D341Med (cell line): ENCODE results near the gene KIAA1755.

ENCODE experiments used
- DNase-seq: peaks from one replicate; pipeline ENCODE4 v3.0.0; 2012; ENCODE audit warnings: low spot score

The KIAA1755 gene

DNA sequence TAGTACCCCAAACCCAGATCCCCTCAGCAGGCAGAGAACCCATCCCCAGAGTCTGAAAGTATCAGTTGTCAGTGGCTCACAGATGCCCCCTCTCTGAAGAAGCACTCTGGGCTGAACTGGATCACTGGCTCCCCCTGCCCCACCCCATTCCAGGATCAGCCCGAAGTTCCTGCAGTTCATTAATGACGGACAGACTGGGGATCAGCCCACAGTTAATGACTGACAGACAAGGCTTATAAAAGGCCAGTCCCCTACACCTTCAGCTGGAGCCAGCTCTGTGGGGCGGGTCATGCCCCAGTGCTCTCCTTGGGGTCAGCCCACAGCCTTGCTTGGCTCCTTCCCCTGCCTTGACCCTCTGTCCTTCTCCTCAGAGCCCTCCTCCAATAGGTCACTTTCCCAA, 21.7 kb downstream of the KIAA1755 start:
- no peak for DNase-seq

DNA sequence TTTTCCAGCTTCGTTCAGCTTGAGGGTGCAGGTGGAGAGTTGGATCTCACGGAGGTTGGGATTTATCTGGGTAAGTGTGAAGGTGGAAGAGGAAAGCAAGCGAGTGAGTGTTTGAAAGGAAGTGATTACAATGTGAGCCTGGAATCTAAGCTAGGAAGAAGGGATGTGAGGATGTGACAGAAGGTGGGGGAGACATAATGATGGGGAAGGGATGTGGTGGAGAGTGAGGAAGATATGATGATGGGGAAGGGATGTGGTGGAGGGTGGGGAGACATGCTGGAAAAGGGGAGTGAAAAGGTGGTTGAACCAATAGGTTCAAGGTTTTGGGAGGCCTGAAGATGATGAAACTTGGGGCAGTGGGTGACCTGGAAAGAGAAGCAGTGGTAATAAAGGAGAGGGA, 23.2 kb downstream of the KIAA1755 start:
- DNase-seq: no peak

DNA sequence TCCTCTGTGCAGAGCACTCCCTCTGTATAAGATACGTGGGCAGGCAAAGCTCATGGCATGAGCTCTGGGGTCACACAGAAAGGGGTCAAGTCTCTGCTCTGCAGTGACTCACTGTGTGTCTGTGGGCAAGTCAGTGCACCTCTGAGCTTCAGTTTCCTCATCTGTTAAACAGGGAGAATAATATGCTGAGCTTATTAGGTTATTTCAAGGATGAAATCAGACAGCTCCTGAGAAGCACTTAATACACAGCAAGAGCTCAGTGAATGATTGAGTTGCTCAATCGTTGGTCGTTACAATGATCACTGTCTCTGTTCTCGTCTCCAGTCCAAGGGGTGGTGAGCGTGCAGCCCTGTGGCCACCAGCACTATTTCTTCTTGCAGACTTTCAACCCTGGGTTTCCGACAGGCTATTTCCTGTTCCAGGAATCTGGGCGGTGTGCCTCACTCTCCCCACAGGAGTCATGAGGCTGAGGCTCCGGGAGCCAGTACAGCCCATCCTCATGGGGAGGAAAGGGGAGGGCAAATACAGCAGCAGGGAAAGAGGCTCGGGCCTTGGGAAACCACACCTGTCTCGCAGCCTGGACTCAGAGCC, 28.9 kb downstream of the KIAA1755 start:
- no peak for DNase-seq

DNA sequence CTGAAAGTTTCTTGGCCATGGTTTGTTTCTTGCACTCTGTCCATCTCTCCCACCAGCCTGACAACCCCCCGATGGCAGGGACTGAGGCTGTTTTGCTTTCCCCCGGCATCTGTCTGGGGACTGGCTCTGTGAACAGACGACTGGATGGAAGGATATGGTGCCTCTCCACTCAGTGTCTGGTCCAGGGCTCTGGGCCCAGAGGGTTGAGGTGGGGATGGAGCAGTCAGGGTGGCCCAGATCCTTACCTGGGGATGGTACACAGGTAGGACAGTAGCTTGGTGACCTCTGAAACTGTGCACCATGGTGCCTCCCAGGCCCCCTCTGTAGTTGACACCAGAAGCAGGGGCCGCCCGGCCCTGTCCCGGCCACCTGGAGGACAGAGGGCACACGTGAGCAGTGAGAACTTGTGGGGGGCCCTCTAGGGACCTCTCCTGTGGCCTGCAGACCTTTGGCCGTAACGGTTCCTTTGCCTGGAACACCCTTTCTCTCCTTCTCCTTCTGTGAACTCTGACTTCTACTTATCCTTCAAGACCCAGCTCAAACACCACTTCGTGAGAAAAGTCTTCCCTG, 29.5 kb downstream of the KIAA1755 start:
- DNase-seq: no peak

DNA sequence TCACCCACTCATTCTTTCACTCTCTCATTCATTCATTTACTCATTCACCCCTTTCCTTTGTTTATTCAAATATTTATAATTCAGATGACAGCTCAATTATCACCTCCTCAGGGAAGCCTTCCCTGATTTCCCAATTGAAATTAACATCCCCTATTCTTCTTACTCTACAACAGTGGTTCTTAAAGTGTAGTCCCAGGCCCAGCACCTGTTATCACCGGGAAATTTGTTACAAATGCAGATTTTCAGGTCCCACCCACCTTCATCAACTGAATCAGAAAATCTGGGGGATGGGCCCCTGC, 30.3 kb downstream of the KIAA1755 start:
- DNase-seq: no peak

DNA sequence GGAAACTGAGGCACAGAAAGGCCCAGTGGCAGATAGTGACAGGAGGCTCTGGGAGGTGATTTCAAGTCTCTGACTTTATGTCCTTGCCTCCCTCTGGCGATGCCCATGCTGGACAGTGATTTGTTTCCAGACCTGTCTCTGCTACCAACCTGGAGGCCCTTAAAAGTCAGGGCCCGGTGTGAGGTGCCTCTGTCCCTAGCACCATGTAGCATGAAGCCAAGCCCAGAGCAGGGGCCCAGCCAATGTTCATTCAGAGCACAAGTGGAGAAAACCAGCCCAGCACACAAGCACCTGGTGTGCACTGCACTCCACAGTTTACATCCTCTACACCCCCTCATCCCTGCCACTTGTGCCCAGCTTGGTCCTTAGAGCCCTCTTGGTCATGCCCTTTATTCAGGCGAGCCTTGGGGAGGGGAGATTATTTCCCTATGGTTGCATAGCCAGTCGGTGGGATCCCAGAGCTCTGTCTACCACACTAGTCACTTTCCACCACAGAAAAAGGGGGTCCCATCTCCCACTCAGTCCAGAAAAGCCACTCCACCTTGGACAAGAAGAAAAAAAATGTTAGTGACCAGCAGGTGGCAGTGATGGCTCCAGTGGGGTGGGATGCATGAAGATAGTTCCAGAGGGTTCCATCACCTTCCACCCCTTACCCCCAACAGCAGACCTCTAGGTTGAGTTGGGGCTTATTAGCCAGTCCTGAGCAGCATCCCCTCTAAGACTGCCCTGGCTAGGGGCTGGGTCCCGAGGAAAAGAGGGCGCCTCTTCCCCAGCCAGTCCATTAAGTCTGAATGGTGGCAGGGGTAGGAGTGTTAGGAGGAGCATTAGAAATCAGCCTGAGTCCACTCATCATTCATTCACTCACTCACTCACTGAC, 30.9 kb downstream of the KIAA1755 start:
- peak; percentile 66 for DNase-seq

DNA sequence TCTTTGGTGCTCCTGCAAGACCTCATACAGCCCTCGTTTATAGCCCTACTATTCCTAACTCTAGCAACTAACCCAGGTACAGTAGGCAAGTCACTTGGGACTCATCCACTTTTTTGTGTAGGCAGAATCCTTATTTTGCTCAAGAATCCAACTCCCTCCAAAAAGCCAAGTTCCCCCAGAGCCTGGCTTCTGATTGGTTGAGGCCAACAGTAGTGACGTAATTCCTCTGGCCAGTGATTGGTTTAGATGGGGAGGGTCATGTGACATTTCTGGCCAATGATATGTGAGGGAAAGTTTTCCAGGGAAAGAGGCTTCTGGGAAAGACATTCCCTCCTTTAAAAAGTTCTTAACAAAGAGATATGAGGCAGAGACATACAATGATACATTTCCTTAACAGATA, 32.1 kb downstream of the KIAA1755 start:
- no peak for DNase-seq

DNA sequence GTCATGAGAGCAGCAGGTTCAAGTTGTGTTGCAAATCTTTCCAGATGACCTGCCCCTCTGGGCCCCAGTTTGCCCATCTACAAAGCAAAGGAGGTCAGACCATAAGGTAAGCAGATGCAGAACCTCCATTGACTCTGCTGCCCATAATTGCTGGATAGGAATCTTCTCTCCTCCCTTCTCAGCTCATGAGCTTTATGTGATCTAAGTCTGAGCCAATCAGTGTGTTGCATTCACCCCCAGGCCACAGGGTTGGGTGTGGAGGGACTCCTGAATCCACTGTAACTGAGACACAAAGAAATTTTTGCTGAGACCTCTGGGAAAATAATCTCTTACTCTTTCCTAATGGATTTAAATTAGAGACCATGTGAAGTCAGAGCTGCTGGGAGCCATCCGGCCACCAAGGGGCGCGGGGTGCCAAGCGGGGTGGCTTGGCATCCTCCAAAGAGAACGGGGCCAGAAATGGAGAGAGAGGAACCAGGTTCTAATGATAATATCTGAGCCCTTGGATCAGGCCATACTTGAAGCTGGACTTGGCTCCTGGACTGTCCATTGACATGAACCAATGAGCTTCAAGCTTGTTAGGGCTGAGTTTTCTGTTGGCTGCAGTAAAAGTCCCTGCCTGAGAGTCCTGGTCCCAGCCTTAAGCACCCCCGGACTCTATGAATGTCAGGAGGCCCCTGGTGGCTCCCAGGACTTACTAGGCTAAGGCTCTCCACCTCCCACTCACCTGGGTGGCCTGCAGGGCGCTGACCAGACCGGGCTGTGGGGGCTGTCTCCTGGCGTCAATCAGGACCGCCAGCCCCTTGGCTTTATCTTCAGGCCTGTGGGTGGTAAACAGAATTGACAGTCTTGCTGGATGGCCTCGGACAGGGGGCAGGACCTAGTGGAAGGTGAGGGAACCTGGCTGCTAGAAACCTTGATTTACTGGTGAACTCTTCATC, 32.8 kb downstream of the KIAA1755 start:
- DNase-seq: no peak

DNA sequence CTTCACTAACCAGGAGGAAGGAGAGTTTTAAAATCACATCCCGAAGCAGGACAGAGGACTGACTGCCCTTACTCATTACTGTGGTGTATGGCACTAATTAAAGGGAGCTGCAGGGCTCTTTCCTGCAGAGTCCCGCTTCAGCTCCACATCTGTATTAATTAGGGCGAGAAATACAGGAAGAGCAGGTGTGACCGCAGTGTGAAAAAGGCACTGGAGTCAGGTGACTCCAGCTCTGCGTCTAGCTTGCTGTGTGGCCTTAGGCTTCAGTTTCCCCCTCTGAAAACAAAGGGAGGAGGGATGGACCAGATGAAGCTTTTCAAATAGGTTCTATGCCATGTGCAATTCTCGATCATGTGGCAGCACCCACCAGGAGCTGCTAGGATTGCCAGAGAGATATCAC, 34.0 kb downstream of the KIAA1755 start:
- DNase-seq: no peak

DNA sequence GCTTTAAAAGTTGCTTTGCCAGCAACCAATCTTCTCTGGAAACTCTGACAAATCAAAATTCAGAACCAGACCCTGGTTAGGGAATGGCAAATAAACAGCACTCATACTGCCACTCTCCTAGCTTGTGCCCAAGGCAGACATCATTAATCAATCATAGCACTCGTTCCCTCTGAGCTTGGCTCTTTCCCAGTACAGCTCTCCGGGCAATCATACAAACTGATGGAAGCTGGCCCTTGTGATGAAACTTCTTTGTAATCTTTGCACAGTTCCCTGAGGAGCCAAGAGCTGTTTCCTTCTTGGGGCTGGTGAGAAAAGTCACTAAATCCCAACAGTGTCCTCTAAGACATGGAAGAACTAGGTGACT, 34.7 kb downstream of the KIAA1755 start:
- DNase-seq: no peak

DNA sequence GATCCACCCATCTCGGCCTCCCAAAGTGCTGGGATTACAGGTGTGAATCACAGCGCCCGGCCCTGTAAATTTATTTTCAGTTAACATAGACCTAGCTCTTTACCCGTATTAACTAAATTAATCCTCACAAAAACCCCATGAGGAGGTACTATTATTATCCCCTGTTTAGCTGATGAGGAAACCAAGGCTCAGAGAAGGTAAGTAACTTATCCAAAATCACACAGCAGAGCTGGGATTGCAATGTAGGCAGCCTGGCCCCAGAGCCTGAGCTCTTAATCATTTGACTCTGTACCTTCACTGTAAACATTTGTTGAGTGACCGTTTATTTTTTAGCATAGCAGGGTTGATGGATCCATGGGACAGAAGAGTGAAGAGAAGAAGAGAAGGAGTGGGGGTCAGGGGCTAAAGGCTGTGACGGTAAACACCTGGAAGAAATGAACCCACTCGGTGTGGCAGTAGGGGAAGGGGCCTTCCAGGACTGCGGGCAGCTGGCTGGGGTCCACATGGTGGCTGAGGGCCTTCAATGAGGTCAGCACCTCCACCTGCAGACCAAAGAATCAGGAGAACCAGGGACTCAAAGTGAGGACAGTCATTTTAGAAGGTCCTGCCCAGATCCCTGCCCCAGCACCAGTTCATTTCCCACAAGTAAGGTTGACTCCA, 35.2 kb downstream of the KIAA1755 start:
- no peak for DNase-seq

DNA sequence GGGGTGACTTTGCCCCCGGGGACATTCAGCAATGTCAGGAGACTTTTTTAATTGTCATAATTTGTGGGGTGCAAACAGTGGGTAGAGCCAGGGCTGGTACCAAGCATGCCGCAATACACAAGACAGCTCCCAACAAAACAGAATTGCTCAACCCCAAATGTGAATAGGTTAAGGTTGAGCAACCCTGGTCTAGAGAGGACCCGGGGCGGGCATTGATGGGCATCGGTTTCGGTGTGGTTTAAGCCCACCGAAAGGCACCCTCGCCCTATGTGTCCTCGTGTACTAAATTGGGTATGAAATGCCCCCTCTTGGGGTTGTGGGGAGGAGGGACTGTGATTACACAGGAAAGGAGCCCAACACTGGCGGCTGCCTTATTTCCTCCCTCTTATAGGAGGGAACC, 36.0 kb downstream of the KIAA1755 start:
- no peak for DNase-seq

DNA sequence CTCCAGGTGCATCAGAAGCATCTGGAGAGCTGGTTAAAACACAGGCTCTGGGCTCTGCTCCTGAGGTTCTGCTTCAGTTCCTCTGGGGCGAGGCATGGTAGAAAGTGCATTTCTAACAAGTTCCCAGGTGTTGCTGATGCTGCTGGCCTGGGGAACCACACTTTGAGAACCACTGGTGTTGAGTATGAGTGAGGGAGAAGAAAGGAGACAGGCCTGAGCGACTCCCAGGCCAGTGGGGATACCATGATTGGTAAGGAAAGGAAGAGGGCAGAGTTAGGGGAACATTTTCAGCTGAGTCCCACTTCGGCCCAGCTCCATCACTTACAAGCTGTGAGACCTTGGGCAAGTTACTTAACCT, 36.8 kb downstream of the KIAA1755 start:
- DNase-seq: no peak

DNA sequence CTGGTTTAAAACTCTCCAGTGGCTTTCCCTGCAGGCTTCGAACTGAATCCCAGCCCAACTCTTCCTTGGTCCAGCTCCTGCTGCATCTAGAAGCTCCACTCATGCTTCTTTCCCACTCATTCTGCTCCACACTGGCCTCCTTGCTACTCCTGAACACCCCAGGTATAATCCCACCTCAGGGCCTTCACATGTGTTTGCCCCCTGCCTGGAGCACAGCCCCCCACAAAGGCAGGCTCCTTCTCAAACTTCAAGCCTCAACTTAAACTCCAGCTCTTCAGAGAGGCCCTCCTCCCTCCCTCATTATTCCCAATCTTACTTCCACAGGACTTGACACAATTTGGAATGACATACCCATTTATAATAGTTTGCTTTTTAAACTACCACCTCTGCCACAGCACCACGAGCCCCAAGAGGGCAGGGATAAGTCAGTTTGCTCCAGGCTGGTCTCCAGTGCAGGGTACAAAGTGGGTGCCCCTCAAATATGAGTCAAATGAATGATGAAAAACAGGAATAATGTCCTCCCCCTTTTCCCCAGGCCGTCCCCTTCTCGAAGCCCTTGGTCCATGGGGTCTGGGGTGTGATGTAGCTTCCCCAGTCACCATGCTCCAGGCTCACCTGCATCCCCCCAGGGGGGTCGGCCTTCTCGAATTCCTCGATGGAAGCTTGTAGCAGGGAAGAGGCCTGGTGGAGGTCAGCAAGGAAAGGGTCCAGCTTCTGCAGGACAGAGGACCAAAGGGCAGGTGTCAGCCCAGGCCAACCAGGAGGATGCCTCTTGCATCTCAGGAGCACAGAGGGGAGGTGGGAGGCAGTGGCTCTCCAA, 37.4 kb downstream of the KIAA1755 start:
- DNase-seq: no peak

DNA sequence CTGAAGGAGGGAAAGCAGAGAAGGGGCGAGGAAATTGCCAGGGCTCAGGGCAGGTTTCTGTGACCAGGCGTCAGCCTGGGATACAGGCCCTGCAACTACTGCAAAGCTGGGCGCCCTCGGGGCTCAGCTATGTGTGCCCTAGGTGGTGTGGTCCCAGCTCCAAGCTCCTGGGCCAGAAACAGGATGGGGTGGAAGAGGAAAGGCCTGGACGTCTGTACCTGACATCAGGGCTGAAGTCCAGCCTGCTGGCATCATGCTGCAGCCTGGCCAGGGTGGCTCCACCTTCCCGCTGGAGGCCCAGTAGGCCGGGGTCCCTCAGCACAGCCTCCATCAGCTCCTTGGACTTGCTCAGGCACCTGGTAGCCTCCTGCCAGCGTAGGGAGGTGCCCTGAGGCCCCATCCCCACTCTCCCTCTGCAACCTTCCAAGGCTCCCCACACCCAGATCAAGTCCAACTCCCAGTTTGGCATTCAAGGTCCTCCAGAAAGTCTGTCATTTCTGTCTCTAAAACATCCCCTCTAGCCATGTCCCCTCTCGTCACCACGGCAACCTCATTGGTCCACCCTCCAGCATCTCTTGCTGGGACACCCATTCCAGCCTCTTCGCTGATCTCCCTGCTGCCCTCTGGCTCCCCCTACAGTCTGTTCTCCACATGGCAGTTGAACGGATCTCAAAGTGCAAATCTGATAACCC, 38.2 kb downstream of the KIAA1755 start:
- DNase-seq: peak; percentile 83

DNA sequence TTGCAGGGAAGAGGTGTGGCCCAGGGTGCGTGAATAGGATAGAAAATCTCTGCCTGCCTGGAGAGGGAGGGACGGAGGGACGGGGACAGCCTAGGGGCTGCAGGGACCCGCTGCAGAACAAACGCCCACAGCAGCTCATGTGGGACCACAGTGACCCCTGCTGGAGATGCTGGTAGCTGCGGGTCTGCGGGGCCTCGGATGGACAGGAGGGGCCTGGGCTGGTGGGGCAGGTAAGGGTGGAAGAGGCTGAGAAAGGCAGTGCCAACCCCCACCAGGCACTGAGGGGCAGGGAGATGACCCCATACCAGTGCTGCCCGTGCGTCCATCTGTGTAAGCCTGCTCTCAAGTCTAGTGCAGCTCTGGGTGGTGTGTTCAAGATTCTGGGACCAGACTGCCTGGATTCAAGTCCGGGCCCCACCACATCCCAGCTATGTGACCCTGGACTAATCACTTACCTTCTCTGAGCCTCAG, 39.4 kb downstream of the KIAA1755 start:
- DNase-seq: peak; percentile 94

DNA sequence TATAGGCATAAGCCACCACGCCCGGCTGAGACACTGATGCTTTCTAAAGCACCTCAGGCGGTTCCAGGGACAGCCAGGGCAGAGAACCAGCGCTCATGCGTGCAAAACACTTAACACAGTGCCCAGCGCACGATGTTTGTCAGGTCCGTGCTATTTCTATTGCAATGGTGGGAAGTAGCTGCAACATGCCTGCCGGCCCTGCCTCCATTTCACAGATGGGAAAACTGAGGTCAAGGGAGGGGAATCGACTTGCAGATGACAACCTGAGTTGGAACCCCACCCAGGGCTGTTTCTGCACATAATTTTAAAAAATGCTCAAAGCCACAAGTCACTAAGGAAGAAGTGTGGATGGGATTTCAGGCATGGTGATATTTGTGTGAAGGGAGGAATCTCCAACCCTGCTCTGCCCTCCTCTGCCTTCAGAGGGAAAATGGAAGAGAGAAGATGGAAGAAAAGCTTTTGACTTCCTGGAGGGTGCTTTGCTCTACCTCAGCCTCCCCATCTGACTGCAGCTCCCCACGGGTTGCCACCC, 39.9 kb downstream of the KIAA1755 start:
- DNase-seq: no peak

DNA sequence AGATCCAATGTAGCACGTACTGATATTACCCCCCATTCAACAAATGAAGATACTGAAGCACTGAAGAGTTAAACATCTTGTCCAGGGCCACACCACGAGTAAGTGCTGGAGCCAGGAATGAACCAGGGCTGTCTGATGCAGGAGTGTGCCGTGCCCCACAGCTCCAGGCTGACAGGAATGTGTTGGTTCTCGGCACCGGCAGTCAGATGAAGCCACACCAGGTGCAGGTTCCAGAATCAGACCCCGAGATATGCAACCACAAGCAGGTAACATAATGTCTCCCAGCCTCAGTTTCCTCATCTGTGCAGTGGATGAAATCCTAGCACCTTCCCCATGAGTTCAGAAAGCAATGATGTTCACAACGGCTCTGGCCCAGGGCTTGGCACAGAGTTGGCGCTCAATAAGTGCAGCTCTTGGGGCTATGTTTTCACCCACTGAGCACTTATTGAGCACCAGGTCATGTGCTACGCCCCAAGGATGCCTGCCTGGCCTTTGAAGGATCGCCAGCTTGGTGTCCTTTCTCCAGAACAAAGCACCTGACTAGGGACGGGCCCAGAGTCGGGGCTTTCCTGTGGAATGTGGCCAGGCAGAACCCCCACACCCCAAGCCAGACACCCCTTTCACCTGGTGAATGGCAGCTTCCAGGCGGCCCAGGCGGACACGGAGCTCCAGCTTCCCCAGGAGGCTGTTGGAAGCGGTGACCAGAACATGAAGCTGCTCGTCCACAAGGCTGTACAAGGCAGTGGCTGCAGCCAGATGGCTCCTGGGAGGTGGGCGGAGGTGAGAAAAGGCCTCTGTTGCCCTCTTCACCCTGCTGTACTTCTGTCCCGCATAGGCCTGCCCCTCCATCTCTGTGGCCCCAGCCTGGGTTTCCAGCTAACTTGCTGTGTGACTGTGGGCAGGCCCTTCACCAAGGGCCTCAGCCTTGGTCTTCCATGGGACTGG, 41.3 kb downstream of the KIAA1755 start:
- no peak for DNase-seq

DNA sequence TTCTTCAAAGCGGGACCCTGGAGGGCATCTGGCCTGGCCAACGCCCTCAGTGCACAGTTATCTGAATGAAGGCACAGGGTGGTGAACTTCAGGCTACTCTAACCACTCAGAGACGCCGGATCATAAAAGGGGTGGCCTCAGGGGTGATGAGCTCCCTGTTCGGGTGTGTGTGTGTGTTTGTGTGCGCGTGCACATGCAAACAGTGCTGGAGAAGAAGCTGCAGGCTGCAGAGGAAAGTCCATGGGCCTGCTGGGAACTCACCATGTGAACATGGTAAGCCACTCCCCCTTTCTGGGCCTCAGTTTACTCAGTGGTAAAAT, 42.0 kb downstream of the KIAA1755 start:
- no peak for DNase-seq
